Right hindlimb (tissue), 1 donor: ENCODE results near the gene PCDHA1.

Source experiments
- DNase-seq: peaks from one replicate; pipeline ENCODE4 v3.0.0-alpha.2; 2018

Gene PCDHA1

GRCh38 chr5:141051521-141051866 lies 265.6 kb downstream of the PCDHA1 start:
- no peak for DNase-seq
